GM21737 (cell line): ENCODE data around the gene C2orf66.

Experiments
- ATAC-seq: cut with Tn5 transposase; IDR thresholded peaks from one replicate; pipeline ENCODE4 v1.9.1; 2021; ENCODE audit warnings: mild to moderate bottlenecking, moderate library complexity; ENCODE audit not compliant: unreplicated experiment

C2orf66 gene

GRCh38 chr2:196809260-196809659 lies at the start of gene C2orf66:
C2orf66 (minus strand) TSS chr2:196809355; CDS start chr2:196809336, 19 bp downstream.
- ATAC-seq, result no peak

GRCh38 chr2:196854629-196855028 lies 45.5 kb upstream of the C2orf66 start:
- no peak for ATAC-seq

DNA sequence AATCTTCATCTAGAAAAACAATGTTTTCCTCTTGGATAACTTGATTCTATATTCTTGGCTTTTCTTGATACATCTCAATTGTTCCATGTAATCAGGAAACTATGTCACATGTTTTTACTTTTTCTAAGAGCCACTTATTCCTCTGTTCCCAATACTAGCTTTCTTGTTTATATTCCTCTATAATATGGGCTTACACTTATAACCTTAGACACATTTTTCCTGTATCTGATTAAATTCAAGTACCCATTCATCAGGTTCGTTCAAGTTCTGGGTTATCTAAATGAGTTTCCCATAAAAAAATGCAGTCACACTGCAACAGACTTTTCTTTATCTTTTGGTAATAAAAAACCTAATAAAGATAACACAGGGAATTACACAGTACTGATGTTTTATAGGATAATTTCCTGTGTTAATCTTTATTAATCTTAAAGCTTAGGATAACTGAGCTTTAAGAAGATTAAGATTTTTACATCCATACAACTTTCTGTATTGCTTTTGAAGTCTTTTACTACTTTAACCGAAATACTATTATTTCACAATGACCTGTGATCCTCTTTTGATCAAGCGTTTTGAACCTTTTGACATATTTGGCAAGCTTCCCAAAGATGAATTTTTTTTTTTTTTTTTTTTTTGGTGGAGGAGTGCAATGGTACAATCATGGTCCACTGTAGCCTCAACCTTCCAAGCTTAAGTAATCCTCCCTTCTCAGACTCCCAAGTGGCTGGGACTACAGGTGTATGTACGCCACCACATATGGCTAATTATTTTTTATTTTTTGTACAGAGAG lies 44.3 kb upstream of the C2orf66 start:
- no peak for ATAC-seq

- ATAC-seq, result no peak
These were observed 41.9 kb upstream of the C2orf66 start for GRCh38 chr2:196851088-196851487.

GRCh38 chr2:196849895-196850294 lies 40.7 kb upstream of the C2orf66 start:
- no peak for ATAC-seq

DNA sequence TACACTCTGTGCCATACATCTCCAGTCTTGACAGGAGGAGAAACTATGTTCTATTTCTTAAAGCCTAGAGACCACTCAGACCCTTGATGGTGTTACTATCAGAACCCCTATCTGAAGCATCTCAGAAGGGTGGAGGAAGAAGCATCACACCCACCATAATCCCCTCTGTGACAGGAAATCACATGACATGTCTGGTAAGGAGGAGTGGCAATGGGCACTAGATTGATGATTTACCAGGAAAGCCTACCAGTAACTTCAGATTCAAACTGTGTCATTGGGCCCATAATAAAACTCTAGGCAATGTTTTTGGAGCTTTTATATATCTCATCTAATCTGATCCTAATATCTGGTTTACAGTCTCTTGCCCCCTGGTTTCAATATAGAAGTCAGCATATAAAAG lies 37.1 kb upstream of the C2orf66 start:
- no peak for ATAC-seq

DNA sequence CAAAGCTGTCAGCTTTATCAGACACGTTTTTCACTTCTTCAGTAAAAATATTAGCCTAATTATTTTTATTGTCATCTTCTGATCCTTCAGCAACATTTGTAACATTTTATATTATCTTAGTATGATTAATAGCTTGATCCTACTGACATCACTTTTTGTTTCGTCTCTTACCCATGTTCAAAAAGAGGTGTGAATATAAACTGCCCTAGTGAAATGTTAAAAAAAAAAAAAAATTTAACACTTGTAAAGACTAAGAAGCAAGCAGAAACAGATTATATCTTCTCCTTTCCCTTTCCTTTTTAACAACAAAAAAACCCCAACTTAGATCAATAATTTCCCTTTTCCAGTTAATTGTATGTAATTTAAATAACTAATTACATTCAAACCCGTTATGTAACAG lies 36.2 kb upstream of the C2orf66 start:
- no peak for ATAC-seq

DNA sequence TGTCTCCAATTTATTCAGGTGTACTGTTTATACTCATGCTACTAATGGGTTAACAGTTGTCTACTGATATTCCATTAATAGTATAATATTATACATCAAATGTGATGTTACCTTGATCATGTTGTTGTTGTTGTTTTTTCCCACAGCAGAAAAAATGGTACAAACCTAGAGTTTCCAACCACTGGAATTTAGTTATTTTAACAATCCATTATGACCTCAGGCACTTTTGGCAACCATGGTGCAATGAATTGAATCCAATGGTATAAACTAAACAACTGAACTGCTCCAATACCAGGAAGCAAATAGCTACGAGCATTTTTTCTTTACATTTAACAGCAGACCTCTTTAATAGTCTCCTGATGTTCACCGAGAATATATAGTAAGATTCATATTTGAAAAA lies 31.0 kb upstream of the C2orf66 start:
- ATAC-seq, result no peak

DNA sequence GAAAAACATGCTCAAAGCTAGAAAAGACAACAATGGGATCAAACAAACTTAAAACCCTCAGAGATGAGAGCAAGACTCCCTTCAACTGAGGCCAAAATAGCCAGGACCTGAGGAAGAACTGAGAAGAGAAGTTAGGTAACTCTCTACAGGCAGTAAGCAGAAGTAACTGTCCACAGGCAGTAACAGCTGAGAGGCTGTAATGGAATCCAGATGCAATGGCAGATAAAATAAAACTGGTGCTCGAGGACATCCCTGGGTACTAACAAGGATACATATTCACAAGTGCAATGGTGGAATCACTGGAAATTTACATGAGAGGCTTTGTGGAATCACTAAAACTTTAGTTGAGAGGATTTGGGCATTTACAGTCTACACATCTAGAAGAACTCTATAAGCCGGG lies 30.4 kb upstream of the C2orf66 start:
- ATAC-seq, result no peak

DNA sequence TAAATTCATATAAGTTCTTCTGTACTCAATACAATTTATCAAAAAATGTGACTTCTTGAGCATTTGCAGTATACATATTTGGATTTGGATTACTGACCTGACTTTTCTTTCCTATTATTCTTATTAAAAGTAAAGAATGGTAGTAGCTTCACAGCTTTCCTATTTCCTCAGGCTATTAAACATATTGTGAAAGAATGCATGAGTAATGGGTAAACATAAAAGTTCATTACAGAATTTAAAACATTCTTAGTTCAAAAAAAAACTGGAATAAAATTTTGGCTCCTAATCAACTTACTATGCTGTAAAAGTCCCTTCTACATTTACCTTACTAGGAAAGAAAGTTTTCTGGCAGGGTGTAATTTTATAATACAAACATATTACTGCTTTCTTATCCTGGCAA lies 27.3 kb upstream of the C2orf66 start:
- ATAC-seq, result no peak

DNA sequence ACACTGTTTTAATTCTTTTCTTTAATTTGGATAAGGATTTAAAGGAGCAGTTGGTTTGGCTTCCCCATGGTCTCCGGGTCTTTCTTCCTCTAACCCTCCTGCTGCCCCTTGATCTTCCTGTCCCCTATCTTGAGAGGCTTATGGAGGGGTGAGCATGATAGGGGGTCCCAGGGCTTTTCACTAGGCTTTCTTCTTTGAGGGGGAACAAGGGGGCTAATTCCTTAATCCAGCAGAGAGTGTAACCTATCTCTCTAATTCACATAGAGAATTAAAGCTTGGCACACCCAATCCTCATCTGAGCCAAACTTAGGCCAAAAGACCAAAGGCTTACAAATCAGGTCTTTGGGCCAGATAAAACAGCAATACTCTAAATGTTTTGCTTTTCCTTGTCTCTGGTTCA lies 21.5 kb upstream of the C2orf66 start:
- ATAC-seq, result no peak

- no peak for ATAC-seq
These were observed 18.2 kb upstream of the C2orf66 start for GRCh38 chr2:196827356-196827755.

DNA sequence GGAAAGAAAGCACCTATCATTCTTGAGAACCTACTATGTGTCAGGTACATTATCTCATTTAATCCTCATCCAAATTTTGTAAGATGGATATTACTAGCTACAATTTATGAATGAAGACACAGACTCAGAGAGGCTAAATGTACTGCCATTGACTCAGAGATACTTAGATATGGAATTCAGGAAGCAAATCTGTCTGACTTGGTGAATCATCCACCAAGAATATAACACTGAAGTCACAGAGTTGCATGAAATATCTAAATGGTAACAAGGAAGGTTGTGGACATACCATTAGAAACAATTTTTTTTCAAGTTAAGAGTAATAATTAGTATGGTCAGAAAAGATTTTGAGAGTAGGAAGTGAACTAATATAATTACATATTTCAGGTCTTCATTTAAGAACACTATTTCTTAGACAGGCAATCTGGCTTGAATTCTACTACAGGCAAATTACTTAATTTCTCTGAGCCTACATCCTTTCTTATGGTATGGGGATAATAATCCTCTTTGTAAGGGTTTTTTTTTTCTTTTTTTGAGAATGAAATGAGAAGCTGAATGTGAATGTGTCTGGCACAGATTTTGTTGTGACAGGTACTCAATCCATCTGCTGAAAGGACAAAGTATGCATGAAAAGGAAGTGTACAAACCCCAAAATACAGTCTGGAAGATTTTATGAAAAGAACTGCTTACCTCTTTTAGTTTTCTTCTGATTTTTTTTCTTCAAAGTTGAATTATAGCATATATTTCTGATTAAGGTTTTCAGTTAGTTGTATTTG lies 14.8 kb upstream of the C2orf66 start:
- ATAC-seq, result no peak

GRCh38 chr2:196821195-196821594 lies 12.0 kb upstream of the C2orf66 start:
- ATAC-seq, result no peak

- no peak for ATAC-seq
These were observed 981 bp downstream of the C2orf66 start for GRCh38 chr2:196808083-196808665.

DNA sequence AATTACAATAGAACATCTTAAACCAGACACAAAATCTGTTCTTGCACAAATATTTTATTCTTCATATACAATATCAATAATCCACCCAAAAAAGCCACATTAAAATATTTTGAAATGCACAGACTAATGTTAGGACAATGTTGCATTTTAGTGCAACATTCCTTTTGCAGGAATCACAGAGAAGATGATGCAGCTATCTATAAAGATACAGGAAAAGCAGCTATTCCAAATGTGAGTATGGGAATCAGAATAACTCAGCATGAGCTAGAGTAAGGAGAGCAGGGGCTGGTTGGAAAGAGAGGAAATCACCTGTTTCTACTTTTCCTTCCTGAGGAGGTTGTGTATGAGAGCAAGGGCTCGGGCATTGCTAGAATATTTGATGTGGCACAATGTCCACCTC lies 4.8 kb downstream of the C2orf66 start:
- ATAC-seq, result no peak

DNA sequence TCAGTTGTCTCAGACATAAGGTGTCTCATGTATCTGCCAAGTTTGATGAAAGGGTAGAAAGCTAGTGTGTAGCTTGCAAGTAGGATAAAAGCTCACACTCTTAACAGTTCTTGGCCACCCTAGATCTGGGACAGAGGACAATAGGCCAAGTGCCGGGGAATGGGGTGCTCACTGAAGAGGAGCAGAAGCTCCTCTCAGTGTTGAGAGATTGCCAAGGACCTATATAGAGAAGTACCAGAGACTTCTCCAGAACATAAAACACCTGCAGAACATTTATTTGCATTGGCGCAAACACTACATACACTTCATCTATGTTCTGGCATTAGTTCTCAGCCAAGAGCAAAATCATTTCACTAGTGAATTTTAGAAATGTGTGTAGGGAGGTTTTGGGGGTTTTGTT lies 6.8 kb downstream of the C2orf66 start:
- no peak for ATAC-seq

- ATAC-seq, result no peak
These were observed 7.4 kb downstream of the C2orf66 start for GRCh38 chr2:196801674-196802261.

- no peak for ATAC-seq
These were observed 10.2 kb downstream of the C2orf66 start for GRCh38 chr2:196798980-196799379.

- ATAC-seq, result no peak
These were observed 16.3 kb downstream of the C2orf66 start for GRCh38 chr2:196792865-196793264.

- ATAC-seq, result no peak
These were observed 25.6 kb downstream of the C2orf66 start for GRCh38 chr2:196783431-196784094.
